ENCODE data around the gene CBLN3. TPM values are rescaled to one million over a fixed set of nuclear protein-coding genes. Genes with fewer than 3 reads are reported as not detected.

CBLN3 gene
- total RNA-seq, 1 experiment from 2014 or later = 1.1 TPM

DNA sequence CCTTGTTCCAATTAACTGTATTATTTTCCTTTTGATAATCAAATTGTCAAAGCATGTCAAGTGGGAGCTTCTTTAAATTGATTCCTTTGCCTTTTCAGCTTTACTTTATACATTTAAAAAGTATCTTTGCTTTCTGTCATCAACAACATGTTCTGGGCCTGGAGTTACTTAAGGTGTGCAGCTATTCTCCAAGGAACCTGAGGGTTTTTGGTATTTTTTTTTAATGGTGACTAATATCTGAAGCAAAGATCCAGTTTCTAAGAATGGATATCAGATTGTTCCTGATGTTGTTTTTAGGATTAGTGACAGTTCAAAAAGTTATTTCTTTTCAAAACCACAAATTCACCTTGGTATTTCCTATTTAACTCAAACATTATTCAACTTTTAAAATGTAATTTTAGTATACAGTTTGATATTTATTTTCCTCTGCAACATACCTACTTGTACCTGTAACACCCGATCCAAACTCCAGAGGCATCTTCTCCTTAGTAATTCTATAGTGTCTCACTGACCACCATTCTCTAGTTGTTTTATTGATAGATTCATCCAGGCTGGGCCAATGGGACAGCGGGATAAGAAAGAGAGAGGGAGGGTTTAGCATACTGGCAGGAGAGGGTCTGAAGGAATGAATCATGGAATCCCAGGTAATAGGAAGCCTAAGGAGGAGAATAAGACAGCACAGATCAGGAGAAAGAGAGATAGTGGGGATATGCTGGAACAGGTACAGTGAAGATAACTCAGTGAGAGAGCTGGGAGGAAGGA lies 3.1 kb downstream of the CBLN3 start:
- Histone ChIP-seq H3K36me3 (ENCODE audit: insufficient read depth, low read length) (no peaks in the 10 kb centered on the region), H3K79me2 (ENCODE audit: low read length) (peaks cover 12% of the 10 kb centered on the region), H4K20me1 (ENCODE audit: insufficient read depth, low read depth, low read length) (no peaks in the 10 kb centered on the region; the same call in 1 of the 2 replicates), H2AFZ (ENCODE audit: low read length) (no peak overlapping the region), H3K9ac (ENCODE audit: low read length) (no peak overlapping the region), H3K27me3 (ENCODE audit: low read length) (no peaks in the 10 kb centered on the region), H3K27ac (ENCODE audit: low read length) (no peak overlapping the region), H3K9me3 (ENCODE audit: low read length) (no peaks in the 10 kb centered on the region), H3K4me2 (ENCODE audit: low read depth, low read length, poor library complexity, severe bottlenecking) (no peak overlapping the region), H3K4me3 (ENCODE audit: low read length) (no peak overlapping the region), H3K4me1 (ENCODE audit: low read length) (peaks cover 15% of the 10 kb centered on the region), H3K9me2 (replicated peaks; ENCODE audit: insufficient read depth, low read length) (no peaks in the 10 kb centered on the region)
- no peak for DNase-seq

- Histone ChIP-seq H3K79me2 (ENCODE audit: low read length) (peaks cover 6% of the 10 kb centered on the region), H3K27me3 (ENCODE audit: low read length) (no peaks in the 10 kb centered on the region), H3K4me3 (ENCODE audit: low read length) (no peak overlapping the region), H4K20me1 (ENCODE audit: insufficient read depth, low read depth, low read length) (no peaks in the 10 kb centered on the region), H3K9ac (ENCODE audit: low read length) (no peak overlapping the region), H3K9me2 (replicated peaks; ENCODE audit: insufficient read depth, low read length) (no peaks in the 10 kb centered on the region), H3K4me2 (ENCODE audit: low read depth, low read length, poor library complexity, severe bottlenecking) (no peak overlapping the region), H3K27ac (ENCODE audit: low read length) (no peak overlapping the region), H2AFZ (ENCODE audit: low read length) (no peak overlapping the region), H3K9me3 (ENCODE audit: low read length) (no peaks in the 10 kb centered on the region), H3K4me1 (ENCODE audit: low read length) (peaks cover 9% of the 10 kb centered on the region), H3K36me3 (ENCODE audit: insufficient read depth, low read length) (no peaks in the 10 kb centered on the region)
- DNase-seq = no peak
These were observed 3.8 kb downstream of the CBLN3 start for GRCh38 chr14:24425704-24426103.

DNA sequence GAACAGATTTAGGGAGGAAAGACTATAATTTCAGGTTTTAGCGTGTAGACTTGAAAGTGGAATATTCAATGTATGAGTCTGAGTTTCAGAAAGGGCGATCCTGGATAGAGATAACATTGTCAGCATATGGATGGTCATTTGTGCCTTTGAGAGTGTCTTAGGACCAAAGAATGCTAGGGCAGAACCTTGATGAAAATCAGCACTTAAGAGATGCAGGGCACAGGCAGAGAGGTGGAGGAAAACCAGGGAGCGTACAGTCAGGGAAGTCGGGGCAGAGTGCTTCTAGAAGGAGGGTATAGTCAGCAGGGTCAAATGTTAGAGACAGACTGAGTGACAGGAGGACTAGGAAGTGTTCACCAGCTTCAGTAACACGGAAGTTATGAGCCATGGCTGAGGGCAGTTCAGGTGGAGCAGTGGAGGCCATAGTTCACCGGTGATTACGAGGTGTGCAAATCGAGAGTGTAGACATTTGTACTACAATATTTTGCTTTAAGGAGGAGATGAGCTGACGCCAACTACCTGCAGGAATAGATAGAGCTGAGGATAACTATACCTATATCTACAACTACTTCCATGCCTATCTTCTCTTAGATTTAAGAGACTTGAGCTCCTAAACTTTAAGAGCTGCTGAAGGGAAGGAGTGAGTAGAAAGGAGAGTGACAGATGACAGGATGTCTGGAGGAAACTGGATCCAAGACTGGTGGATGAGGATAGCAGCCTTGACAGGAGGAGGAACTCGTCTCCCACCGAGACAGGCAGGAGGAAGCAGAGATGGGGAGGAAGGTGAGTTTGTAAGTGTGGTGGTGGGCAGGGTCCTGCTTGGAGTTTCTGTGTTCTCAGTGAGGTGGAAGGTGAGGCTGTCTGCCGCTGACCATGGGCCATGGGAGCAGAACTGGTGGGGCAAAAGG lies 6.5 kb downstream of the CBLN3 start:
- no peak overlapping the region for H3K4me3 ChIP-seq (ENCODE audit: low read length)
- no peaks in the 10 kb centered on the region for H3K4me1 ChIP-seq (ENCODE audit: low read length)
- no peaks in the 10 kb centered on the region for H3K9me2 ChIP-seq (replicated peaks; ENCODE audit: insufficient read depth, low read length)
- H3K36me3 ChIP-seq (ENCODE audit: insufficient read depth, low read length) = no peaks in the 10 kb centered on the region
- no peaks in the 10 kb centered on the region for H3K27me3 ChIP-seq (ENCODE audit: low read length)
- no peak overlapping the region for H3K4me2 ChIP-seq (ENCODE audit: low read depth, low read length, poor library complexity, severe bottlenecking)
- 0 out of 2 replicates have a peak overlapping the region, but pooled peaks have one; percentile 19 for H2AFZ ChIP-seq (ENCODE audit: low read length)
- no peaks in the 10 kb centered on the region for H4K20me1 ChIP-seq (ENCODE audit: insufficient read depth, low read depth, low read length)
- DNase-seq = no peak
- no peak overlapping the region for H3K27ac ChIP-seq (ENCODE audit: low read length)
- H3K79me2 ChIP-seq (ENCODE audit: low read length) = no peaks in the 10 kb centered on the region
- no peak overlapping the region for H3K9ac ChIP-seq (ENCODE audit: low read length)
- no peaks in the 10 kb centered on the region for H3K9me3 ChIP-seq (ENCODE audit: low read length)

GRCh38 chr14:24422261-24422660 lies 7.2 kb downstream of the CBLN3 start:
- H3K4me3 ChIP-seq (ENCODE audit: low read length) = no peak overlapping the region
- H4K20me1 ChIP-seq (ENCODE audit: insufficient read depth, low read depth, low read length) = no peaks in the 10 kb centered on the region
- H3K9me2 ChIP-seq (replicated peaks; ENCODE audit: insufficient read depth, low read length) = no peaks in the 10 kb centered on the region
- H2AFZ ChIP-seq (ENCODE audit: low read length) = no peak overlapping the region
- H3K9me3 ChIP-seq (ENCODE audit: low read length) = no peaks in the 10 kb centered on the region
- H3K9ac ChIP-seq (ENCODE audit: low read length) = no peak overlapping the region
- no peaks in the 10 kb centered on the region for H3K4me1 ChIP-seq (ENCODE audit: low read length)
- H3K27ac ChIP-seq (ENCODE audit: low read length) = no peak overlapping the region
- H3K36me3 ChIP-seq (ENCODE audit: insufficient read depth, low read length) = no peaks in the 10 kb centered on the region
- no peaks in the 10 kb centered on the region for H3K27me3 ChIP-seq (ENCODE audit: low read length)
- no peak overlapping the region for H3K4me2 ChIP-seq (ENCODE audit: low read depth, low read length, poor library complexity, severe bottlenecking)
- no peak for DNase-seq
- H3K79me2 ChIP-seq (ENCODE audit: low read length) = no peaks in the 10 kb centered on the region

DNA sequence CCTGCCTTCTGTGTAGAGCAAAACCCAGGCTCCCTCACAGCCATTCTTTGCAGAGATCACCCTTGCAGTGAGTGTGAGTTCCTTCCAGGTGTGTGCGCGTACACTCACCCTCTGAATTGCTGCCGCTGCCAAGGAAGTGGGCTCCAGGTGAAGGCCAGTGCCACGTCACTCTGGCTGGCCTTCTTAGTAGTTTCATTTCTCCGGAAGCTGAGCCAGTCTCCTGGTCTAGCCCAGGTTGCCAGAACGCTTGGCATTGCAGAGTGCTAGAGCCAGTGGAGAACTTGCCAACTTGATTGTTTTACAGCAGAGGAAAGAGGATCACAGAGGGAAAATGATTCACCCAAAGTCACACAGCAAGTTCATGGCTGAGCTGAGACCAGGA lies 11.0 kb downstream of the CBLN3 start:
- DNase-seq = no peak
- H3K27me3 ChIP-seq (ENCODE audit: low read length) = no peaks in the 10 kb centered on the region
- H3K4me2 ChIP-seq (ENCODE audit: low read depth, low read length, poor library complexity, severe bottlenecking) = no peak overlapping the region
- no peaks in the 10 kb centered on the region for H3K9me3 ChIP-seq (ENCODE audit: low read length)
- no peaks in the 10 kb centered on the region for H3K4me1 ChIP-seq (ENCODE audit: low read length)
- no peak overlapping the region for H3K27ac ChIP-seq (ENCODE audit: low read length)
- H2AFZ ChIP-seq (ENCODE audit: low read length) = no peak overlapping the region
- H3K9me2 ChIP-seq (replicated peaks; ENCODE audit: insufficient read depth, low read length) = no peaks in the 10 kb centered on the region
- no peaks in the 10 kb centered on the region for H3K36me3 ChIP-seq (ENCODE audit: insufficient read depth, low read length)
- H4K20me1 ChIP-seq (ENCODE audit: insufficient read depth, low read depth, low read length) = no peaks in the 10 kb centered on the region
- no peaks in the 10 kb centered on the region for H3K79me2 ChIP-seq (ENCODE audit: low read length)
- no peak overlapping the region for H3K9ac ChIP-seq (ENCODE audit: low read length)
- H3K4me3 ChIP-seq (ENCODE audit: low read length) = no peak overlapping the region

- Histone ChIP-seq H3K36me3 (ENCODE audit: insufficient read depth, low read length) (no peaks in the 10 kb centered on the region), H3K4me2 (ENCODE audit: low read depth, low read length, poor library complexity, severe bottlenecking) (no peak overlapping the region), H3K4me1 (ENCODE audit: low read length) (no peaks in the 10 kb centered on the region), H4K20me1 (ENCODE audit: insufficient read depth, low read depth, low read length) (no peaks in the 10 kb centered on the region), H3K27me3 (ENCODE audit: low read length) (no peaks in the 10 kb centered on the region), H3K9me2 (replicated peaks; ENCODE audit: insufficient read depth, low read length) (no peaks in the 10 kb centered on the region), H3K79me2 (ENCODE audit: low read length) (no peaks in the 10 kb centered on the region), H3K9me3 (ENCODE audit: low read length) (no peaks in the 10 kb centered on the region), H3K27ac (ENCODE audit: low read length) (no peak overlapping the region), H2AFZ (ENCODE audit: low read length) (no peak overlapping the region), H3K4me3 (ENCODE audit: low read length) (no peak overlapping the region), H3K9ac (ENCODE audit: low read length) (no peak overlapping the region)
- DNase-seq = no peak
These were observed 11.5 kb downstream of the CBLN3 start for GRCh38 chr14:24417832-24418491.

- DNase-seq = no peak
- Histone ChIP-seq H3K4me3 (ENCODE audit: low read length) (no peak overlapping the region), H3K9me2 (replicated peaks; ENCODE audit: insufficient read depth, low read length) (no peaks in the 10 kb centered on the region), H3K79me2 (ENCODE audit: low read length) (no peaks in the 10 kb centered on the region), H3K4me1 (ENCODE audit: low read length) (no peaks in the 10 kb centered on the region), H4K20me1 (ENCODE audit: insufficient read depth, low read depth, low read length) (no peaks in the 10 kb centered on the region), H3K27me3 (ENCODE audit: low read length) (no peaks in the 10 kb centered on the region), H3K4me2 (ENCODE audit: low read depth, low read length, poor library complexity, severe bottlenecking) (no peak overlapping the region), H3K27ac (ENCODE audit: low read length) (no peak overlapping the region), H3K36me3 (ENCODE audit: insufficient read depth, low read length) (no peaks in the 10 kb centered on the region), H3K9ac (ENCODE audit: low read length) (no peak overlapping the region), H2AFZ (ENCODE audit: low read length) (no peak overlapping the region), H3K9me3 (ENCODE audit: low read length) (no peaks in the 10 kb centered on the region)
These were observed 12.4 kb downstream of the CBLN3 start for GRCh38 chr14:24416932-24417619.
